Lung (tissue), 12 donors: ENCODE results near the gene IL1F10. TPM values are rescaled to one million over a fixed set of nuclear protein-coding genes. Genes with fewer than 3 reads are reported as not detected.

ENCODE experiments used
- ATAC-seq: fragments of 200-7000 bp; cut with Tn5 transposase; one replicate; pipeline ENCODE4 v1.9.1; 2020; ENCODE audit warnings: moderate number of reproducible peaks; ENCODE audit not compliant: insufficient read depth, low FRiP score
- DNase-seq, 3 donors: peaks; one replicate each; pipeline ENCODE4 v3.0.0-alpha.2; 2013 to 2017
- H3K27ac ChIP-seq, 2 donors: one replicate each; pipeline ENCODE4 v1.5.1; 2013; ENCODE audit warnings: mild to moderate bottlenecking in 2 of 2, moderate library complexity in 2 of 2, control low read depth in 1 of 2, inconsistent platforms in 1 of 2, low read depth in 1 of 2, low read length in 1 of 2
- H3K27me3 ChIP-seq, 3 donors: one replicate each; pipeline ENCODE4 v1.5.1; 2013; ENCODE audit warnings: low read length in 2 of 3; ENCODE audit not compliant: control insufficient read depth in 3 of 3, insufficient read depth in 3 of 3
- H3K36me3 ChIP-seq, 4 donors: one replicate each; pipeline ENCODE4 v1.5.1; 2013; ENCODE audit warnings: low read length in 4 of 4, mild to moderate bottlenecking in 1 of 4, moderate library complexity in 1 of 4; ENCODE audit not compliant: control insufficient read depth in 4 of 4, insufficient read depth in 4 of 4
- H3K4me1 ChIP-seq, 5 donors: one replicate each; pipeline ENCODE4 v1.5.1; 2013; ENCODE audit warnings: low read length in 5 of 5, mild to moderate bottlenecking in 2 of 5, moderate library complexity in 1 of 5; ENCODE audit not compliant: control insufficient read depth in 5 of 5, insufficient read depth in 5 of 5
- H3K4me3 ChIP-seq: one replicate; pipeline ENCODE4 v1.5.1; 2013; ENCODE audit warnings: mild to moderate bottlenecking, control low read depth, moderate library complexity
- H3K9ac ChIP-seq, 2 donors: one replicate each; pipeline ENCODE4 v1.5.1; 2013; ENCODE audit warnings: low read length in 2 of 2, control low read depth in 1 of 2; ENCODE audit not compliant: insufficient read depth in 1 of 2
- H3K9me3 ChIP-seq, 4 donors: one replicate each; pipeline ENCODE4 v1.5.1; 2013; ENCODE audit warnings: low read length in 3 of 4, mild to moderate bottlenecking in 1 of 4, moderate library complexity in 1 of 4; ENCODE audit not compliant: control insufficient read depth in 4 of 4, insufficient read depth in 3 of 4
- WGBS, 2 donors: extraction: QIAGEN DNeasy Blood & Tissue Kit; methylation state at CpG; one replicate each; pipeline ENCODE4 v1.1.7; 2013; 5-methylcytosine and 5-hydroxymethylcytosine counted together
- polyA plus RNA-seq, 2 donors: library from polyadenylated mRNA; stranded (reverse); fragments of 200-250 nt; gene quantifications; one replicate each; pipeline ENCODE4 v1.2.1, GENCODE V29; 2013
- total RNA-seq, 2 donors: library from RNA; depleted of rRNA in 1 of 2; stranded (reverse); fragments of >200 nt in 1 of 2; gene quantifications; one replicate each; pipeline ENCODE4 v1.2.1, GENCODE V29; 2014 to 2021
- TF ChIP-seq, protein P1 (sequence below): IDR thresholded peaks from 2 replicates; pipeline ENCODE4 v1.5.1; 2012; ENCODE audit warnings: mild to moderate bottlenecking; ENCODE audit errors: control extremely low read depth, extremely low read depth
- donor health status: control.
- donor health status: control.
- donor health status: Bipolar disorder and iron deficiency.
- donor health status: healthy.
- donor health status: DM: yes; HTN: yes; CAD: no.

IL1F10 gene
- total and polyA plus RNA-seq, 4 donors: not detected

GRCh38 chr2:113117541-113118262 lies 49.9 kb downstream of the IL1F10 start:
- no peaks in the 10 kb centered on the region for H3K9me3 ChIP-seq
- peak; percentile 83 for ATAC-seq
- no peak overlapping the region for H3K9ac ChIP-seq
- 75 to 88% methylated on average over 9 of the region's 9 CpGs for WGBS, 2 donors
- no peak overlapping the region for H3K4me3 ChIP-seq
- peaks cover 0 to 3% (median 0%) of the 10 kb centered on the region in 3 donors for H3K27me3 ChIP-seq
- peak in 1 of 3 donors; percentile 9 for DNase-seq
- H3K36me3 ChIP-seq: no peaks in the 10 kb centered on the region
- H3K4me1 ChIP-seq: peaks cover 0 to 2% (median 0%) of the 10 kb centered on the region in 5 donors
- no peak overlapping the region for H3K27ac ChIP-seq
- TF ChIP-seq, protein P1, sequence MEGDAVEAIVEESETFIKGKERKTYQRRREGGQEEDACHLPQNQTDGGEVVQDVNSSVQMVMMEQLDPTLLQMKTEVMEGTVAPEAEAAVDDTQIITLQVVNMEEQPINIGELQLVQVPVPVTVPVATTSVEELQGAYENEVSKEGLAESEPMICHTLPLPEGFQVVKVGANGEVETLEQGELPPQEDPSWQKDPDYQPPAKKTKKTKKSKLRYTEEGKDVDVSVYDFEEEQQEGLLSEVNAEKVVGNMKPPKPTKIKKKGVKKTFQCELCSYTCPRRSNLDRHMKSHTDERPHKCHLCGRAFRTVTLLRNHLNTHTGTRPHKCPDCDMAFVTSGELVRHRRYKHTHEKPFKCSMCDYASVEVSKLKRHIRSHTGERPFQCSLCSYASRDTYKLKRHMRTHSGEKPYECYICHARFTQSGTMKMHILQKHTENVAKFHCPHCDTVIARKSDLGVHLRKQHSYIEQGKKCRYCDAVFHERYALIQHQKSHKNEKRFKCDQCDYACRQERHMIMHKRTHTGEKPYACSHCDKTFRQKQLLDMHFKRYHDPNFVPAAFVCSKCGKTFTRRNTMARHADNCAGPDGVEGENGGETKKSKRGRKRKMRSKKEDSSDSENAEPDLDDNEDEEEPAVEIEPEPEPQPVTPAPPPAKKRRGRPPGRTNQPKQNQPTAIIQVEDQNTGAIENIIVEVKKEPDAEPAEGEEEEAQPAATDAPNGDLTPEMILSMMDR: no peak

DNA sequence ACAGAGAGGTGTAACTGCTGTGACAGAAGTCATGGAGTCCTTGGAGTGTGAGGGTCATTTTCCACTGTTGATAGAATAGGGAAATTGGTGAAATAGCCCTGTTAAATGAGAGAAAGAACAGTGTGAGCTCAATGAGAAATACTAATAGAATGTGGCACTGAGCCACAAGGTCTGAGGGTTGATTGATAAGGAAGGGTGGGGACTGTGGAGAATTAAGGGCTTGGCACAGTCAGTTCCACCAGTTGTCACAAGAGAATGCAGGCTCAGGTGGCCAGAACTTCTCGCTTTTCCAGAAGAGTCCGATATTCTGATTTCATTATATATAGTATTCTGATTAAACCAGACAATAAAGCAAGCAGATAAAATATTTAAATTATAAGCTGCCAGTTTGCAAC lies 50.5 kb downstream of the IL1F10 start:
- Histone ChIP-seq H3K27ac (no peak overlapping the region), H3K4me1 (peaks cover 0 to 2% (median 0%) of the 10 kb centered on the region in 5 donors), H3K9ac (no peak overlapping the region), H3K4me3 (no peak overlapping the region), H3K36me3 (no peaks in the 10 kb centered on the region), H3K27me3 (peaks cover 0 to 3% (median 0%) of the 10 kb centered on the region in 3 donors), H3K9me3 (no peaks in the 10 kb centered on the region)
- DNase-seq (no peak), ATAC-seq (no peak)
- 90 to 97% methylated on average over 2 of the region's 2 CpGs for WGBS, 2 donors
- TF ChIP-seq, protein P1: no peak

GRCh38 chr2:113119111-113119510 lies 51.3 kb downstream of the IL1F10 start:
- Histone ChIP-seq H3K27ac (no peak overlapping the region), H3K9me3 (no peaks in the 10 kb centered on the region), H3K9ac (no peak overlapping the region), H3K4me3 (no peak overlapping the region), H3K4me1 (peaks cover 0 to 2% (median 0%) of the 10 kb centered on the region in 5 donors), H3K36me3 (no peaks in the 10 kb centered on the region), H3K27me3 (peaks cover 0 to 3% (median 0%) of the 10 kb centered on the region in 3 donors)
- TF ChIP-seq, protein P1: no peak
- DNase-seq (no peak), ATAC-seq (no peak)
- WGBS, 2 donors: 86 to 99% methylated on average over 2 of the region's 2 CpGs
